Measurements from ENCODE around the gene TOP1. TPM values are rescaled to one million over a fixed set of nuclear protein-coding genes. Genes with fewer than 3 reads are reported as not detected.

The TOP1 gene
- total RNA-seq, 4 donors from 2014 or later, result 9.4 to 13.6 (median 12.2) TPM

DNA sequence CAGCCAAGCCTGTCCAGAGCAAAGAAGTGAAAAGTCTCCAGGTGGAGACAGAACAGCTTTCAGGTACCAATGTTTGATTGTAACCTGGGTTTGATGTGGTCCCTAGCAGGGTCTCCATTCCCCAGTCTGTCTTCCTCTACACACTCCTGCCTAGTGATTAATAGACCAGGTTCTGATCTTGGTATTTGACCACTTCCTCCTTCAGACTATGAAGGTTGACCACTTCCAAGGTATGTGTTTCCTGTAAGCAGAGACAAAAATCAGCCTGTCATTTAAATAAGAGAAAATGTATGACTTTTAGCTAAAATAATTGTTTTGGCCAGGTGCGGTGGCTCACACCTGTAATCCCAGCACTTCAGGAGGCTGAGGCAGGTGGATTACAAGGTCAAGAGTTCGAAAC is 41.8 kb upstream of the TOP1 start:
- in situ Hi-C loops (cut with MboI; ENCODE audit: low sequenced_read_pairs in 4 of 4) (loop anchor here in 3 of 4 donors (25.0 kb wide), 1 partner anchor 351 kb away; the partner anchor contains the start of gene LPIN3 (in 3 of the 3)), intact Hi-C loops (cut with DNase I; ENCODE audit: low total_unique reads) (no loop called here)
- H3K4me1 ChIP-seq, result no peaks in the 10 kb centered on the region
- no peaks in the 10 kb centered on the region for H3K9me3 ChIP-seq
- no peaks in the 10 kb centered on the region for H3K27me3 ChIP-seq
- no peak overlapping the region for H3K27ac ChIP-seq
- DNase-seq (no peak), ATAC-seq (no peak)
- H3K4me3 ChIP-seq, result no peak overlapping the region
- no peaks in the 10 kb centered on the region for H3K36me3 ChIP-seq
- TF ChIP-seq, protein P1, sequence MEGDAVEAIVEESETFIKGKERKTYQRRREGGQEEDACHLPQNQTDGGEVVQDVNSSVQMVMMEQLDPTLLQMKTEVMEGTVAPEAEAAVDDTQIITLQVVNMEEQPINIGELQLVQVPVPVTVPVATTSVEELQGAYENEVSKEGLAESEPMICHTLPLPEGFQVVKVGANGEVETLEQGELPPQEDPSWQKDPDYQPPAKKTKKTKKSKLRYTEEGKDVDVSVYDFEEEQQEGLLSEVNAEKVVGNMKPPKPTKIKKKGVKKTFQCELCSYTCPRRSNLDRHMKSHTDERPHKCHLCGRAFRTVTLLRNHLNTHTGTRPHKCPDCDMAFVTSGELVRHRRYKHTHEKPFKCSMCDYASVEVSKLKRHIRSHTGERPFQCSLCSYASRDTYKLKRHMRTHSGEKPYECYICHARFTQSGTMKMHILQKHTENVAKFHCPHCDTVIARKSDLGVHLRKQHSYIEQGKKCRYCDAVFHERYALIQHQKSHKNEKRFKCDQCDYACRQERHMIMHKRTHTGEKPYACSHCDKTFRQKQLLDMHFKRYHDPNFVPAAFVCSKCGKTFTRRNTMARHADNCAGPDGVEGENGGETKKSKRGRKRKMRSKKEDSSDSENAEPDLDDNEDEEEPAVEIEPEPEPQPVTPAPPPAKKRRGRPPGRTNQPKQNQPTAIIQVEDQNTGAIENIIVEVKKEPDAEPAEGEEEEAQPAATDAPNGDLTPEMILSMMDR (IDR thresholded peaks at IDR 0.05 in 4 of 5, conservative IDR thresholded peaks at IDR 0.05 in 1 of 5), result no peak
- no peak for TF ChIP-seq POLR2A (IDR thresholded peaks at IDR 0.05)

DNA sequence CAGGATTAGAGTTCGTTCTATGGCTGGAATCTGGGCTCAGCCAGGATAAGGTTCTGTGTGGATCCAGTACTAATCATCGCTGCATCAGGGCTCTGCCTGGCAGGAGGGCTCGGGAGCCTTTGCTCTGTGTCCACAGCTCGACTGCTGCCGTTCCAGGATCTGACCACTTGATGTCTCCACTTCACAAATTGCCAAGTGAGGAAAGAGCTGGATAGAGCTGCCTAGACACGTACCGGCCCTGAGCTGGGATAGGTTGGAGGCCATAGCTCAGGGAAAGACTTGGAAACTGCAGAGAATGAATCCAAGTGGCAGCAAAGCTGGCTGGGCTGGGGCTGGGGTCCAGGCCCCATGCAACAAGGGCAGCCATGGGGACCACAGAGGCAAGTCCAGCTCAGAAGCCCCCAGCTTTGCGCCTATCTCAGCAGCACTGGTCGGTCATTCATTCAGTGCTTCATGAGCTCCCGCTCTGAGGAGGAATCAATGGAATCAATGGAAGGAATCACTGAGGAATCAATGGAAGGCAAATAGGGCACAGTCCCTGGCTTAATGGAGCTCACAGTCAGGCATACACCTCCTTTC is 38.0 kb upstream of the TOP1 start:
- Histone ChIP-seq H3K36me3 (no peaks in the 10 kb centered on the region), H3K27me3 (no peaks in the 10 kb centered on the region), H3K9me3 (no peaks in the 10 kb centered on the region), H3K4me1 (no peaks in the 10 kb centered on the region), H3K27ac (no peak overlapping the region), H3K4me3 (no peak overlapping the region)
- in situ Hi-C loops (cut with MboI; ENCODE audit: low sequenced_read_pairs in 4 of 4) (loop anchor here in 3 of 4 donors (5.0 to 25.0 kb wide), 2 partner anchors 102 to 347 kb away; partner anchors contain the start of gene LPIN3 (in 3 of the 3)), intact Hi-C loops (cut with DNase I; ENCODE audit: low total_unique reads) (loop anchor here (1.0 to 5.0 kb wide), 2 partner anchors 105 to 352 kb away; partner anchors contain the start of gene LPIN3)
- TF ChIP-seq POLR2A (IDR thresholded peaks at IDR 0.05), result no peak
- TF ChIP-seq, protein P1 (IDR thresholded peaks at IDR 0.05 in 4 of 5, conservative IDR thresholded peaks at IDR 0.05 in 1 of 5), result peak; percentile 34 to 83 (median 75)
- peak; percentile 52 to 66 for DNase-seq
- ATAC-seq, result peak; percentile 96 to 98

DNA sequence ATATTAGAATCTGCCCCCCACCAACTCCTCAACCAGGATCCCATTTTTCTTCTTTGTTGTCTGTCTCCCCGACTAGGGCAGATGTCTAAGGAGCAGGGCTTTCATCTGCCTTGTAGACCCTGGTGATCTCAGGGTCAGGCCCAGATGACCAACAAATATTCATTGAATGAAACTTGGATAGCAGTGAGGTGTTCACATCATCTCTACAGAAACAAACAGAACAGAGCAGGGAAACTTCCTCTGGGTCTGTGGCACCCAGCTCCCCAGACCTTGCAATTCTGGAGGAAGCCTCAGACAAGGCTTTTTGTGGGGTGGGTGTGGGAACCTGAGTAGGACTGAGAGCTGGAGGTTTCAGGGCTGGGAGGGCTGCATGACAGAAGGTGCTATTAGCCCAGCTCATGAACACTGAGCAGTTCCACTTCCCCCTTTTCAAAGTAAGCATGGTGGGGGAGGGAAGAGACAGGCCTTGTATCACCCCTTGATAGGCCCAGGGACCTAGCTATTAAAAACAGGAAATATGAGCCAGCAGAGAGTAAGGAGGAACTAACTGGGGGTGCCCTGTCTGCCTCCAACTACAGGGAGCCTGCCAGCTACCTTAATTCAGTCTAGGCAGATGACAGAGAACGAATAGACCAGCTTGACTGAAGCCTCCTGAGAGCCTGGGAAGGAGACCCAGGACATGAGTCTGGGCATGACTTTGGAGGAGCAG is 37.3 kb upstream of the TOP1 start:
- TF ChIP-seq, protein P1 (IDR thresholded peaks at IDR 0.05 in 4 of 5, conservative IDR thresholded peaks at IDR 0.05 in 1 of 5), result no peak
- ATAC-seq (no peak), DNase-seq (peak in 1 of 2 donors; percentile 36)
- Histone ChIP-seq H3K9me3 (no peaks in the 10 kb centered on the region), H3K27me3 (no peaks in the 10 kb centered on the region), H3K4me3 (no peak overlapping the region), H3K27ac (no peak overlapping the region), H3K4me1 (no peaks in the 10 kb centered on the region), H3K36me3 (no peaks in the 10 kb centered on the region)
- intact Hi-C loops (cut with DNase I; ENCODE audit: low total_unique reads) (loop anchor here (5.0 kb wide), 1 partner anchor 351 kb away; the partner anchor contains the start of gene LPIN3), in situ Hi-C loops (cut with MboI; ENCODE audit: low sequenced_read_pairs in 4 of 4) (loop anchor here in 3 of 4 donors (5.0 to 25.0 kb wide), 2 partner anchors 101 to 346 kb away; partner anchors contain the start of gene LPIN3 (in 3 of the 3))

DNA sequence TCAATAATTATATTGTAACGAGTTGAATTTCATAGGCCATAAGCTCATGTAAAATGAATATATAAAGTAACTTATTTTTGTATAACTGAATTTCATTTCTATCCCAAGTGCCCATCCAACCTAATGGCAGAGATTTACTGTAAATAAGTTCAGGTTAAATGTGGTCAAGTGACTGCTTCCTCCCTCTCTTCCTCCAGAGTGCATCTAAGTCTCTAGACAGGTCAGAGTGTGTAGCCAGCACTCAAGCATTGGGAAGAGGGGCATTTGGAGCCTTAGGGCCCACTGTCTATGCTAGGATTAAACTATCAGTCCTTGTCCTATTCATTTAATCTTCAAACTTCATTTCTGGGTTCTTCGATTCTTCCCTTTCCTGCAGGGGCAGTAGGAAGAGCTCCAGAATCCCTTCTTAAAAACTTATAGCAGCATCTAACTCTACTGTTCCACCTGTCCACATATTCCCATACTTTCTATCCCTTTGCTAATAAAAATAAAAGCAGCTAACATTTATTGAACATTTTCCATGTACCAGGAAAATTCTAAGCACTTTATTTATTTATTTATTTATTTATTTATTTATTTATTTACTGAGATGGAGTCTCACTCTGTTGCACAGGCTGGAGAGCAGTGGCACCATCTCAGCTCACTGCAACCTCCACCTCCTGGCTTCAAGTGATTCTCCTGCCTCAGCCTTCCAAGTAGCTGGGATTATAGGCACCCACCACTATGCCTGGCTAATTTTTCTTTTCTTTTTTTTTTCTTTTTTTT is 36.1 kb upstream of the TOP1 start:
- H3K4me1 ChIP-seq, result no peaks in the 10 kb centered on the region
- intact Hi-C loops (cut with DNase I; ENCODE audit: low total_unique reads) (loop anchor here (5.0 kb wide), 1 partner anchor 350 kb away; the partner anchor contains the start of gene LPIN3), in situ Hi-C loops (cut with MboI; ENCODE audit: low sequenced_read_pairs in 4 of 4) (loop anchor here in 3 of 4 donors (5.0 to 25.0 kb wide), 2 partner anchors 100 to 345 kb away; partner anchors contain the start of gene LPIN3 (in 3 of the 3))
- ATAC-seq (no peak), DNase-seq (no peak)
- no peak overlapping the region for H3K4me3 ChIP-seq
- H3K36me3 ChIP-seq, result no peaks in the 10 kb centered on the region
- no peak for TF ChIP-seq POLR2A (IDR thresholded peaks at IDR 0.05)
- TF ChIP-seq, protein P1 (IDR thresholded peaks at IDR 0.05 in 4 of 5, conservative IDR thresholded peaks at IDR 0.05 in 1 of 5), result no peak
- H3K27ac ChIP-seq, result no peak overlapping the region
- H3K27me3 ChIP-seq, result no peaks in the 10 kb centered on the region
- no peaks in the 10 kb centered on the region for H3K9me3 ChIP-seq
